NCI-H2081 (cell line): ENCODE data around the gene CAMSAP1.

Experiments used
- DNase-seq, 2 experiments: peaks; one replicate each; lab custom pipeline; 2025; lab: John Stamatoyannopoulos, UW

The CAMSAP1 gene

GRCh38 chr9:135880438-135880837, 26.9 kb downstream of the CAMSAP1 start:
- no peak for DNase-seq

DNA sequence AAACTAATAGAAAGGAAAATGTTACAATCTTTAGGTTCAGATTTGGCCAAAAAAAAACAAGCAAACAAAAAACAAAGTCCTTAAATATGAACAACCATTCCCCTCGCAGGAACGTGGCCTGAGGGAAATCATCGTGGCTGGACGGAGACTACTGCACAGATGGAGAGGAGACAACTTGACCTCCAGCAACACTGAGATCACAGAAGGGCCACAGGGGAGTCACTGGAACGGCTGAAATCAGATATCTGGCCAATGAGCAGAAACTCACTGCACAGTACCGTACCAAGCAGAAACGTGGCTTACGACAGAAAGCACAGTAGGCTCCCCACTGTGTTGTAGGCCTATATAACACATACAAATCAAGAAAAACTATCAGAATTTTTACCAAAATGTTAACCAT, 27.7 kb downstream of the CAMSAP1 start:
- no peak for DNase-seq

DNA sequence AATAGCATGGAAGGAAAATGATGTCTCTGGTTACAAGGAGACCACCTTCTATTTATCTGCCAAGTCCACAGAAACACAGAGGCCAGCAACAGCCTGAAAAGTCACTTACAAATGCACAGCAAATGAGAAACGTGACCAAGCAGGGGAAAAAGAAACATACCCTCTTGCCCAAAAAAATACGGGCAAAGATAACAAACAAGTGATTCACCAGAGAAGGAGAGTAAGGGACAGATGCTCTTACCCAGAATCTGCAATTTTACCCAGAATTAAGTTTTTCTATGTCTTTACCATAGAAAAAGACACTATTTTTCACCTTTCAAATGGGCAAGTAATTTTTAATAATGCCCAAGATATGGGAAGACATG, 28.1 kb downstream of the CAMSAP1 start:
- DNase-seq: no peak

DNA sequence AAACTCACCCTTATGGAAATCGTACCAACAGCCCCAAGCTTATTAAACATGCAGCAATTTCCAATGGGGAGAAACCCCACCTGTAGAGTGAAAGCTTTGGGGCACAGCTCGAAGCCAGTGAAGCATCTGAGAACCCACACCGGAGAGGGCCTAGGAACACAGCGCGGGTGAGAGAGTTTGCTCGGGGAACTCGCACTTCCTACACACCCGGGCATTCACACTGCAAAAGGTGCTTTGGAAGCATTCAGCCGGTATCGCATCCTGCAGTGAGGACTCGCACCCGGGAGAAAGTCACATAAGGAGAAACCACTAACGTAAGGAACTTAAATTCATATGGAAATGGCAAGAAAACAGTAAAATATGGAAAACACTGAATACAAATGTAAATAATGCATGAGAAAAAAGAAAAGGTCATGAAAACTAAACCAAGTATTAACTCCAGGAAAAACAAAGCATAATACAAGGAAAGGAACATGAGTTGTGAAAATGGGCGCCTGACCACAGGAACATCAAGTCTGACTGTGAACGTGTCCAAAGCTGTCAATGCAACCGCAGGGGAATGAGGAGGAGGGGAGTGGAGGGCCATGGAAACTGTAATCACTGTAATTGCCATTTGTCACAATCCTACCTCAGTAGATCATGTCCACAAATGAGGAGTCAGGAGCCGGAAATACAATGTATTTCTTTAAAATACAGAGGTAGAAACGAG, 28.7 kb downstream of the CAMSAP1 start:
- DNase-seq: no peak

DNA sequence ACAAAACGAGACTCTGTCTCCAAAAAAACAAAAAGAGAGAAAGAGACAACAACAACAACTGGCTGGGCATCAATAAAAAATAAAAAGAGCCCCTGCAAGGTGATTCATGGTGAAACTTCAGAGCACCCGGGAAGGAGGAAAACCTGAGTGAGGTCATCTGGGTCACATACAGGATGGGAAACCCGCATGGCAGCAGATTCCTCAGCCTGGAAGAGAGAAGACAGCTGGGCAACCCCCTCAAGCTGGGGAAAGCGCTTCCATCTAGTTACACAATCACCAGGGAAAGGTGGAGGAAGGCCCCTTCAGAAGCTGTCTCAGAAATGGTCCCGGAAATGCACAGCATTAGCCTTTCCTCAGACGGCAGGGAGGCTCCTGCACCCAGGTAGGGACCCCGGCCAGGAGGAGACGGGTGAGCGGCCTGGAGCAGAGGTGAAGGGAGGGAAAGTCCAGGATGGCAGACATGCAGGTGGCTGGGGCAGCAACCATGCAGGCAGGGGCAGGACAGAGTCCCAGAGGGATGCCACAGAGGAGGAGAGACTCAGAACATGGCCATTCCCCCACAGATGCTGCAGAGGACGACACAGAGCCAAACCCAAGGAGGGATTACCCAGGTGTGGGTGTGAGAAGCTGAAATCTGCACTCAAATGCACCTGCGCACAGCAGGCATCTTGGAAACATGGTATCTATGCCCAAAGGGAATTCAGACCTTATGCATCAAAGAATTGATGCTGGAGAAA, 29.4 kb downstream of the CAMSAP1 start:
- DNase-seq: no peak

- no peak for DNase-seq
These were observed 30.4 kb downstream of the CAMSAP1 start for GRCh38 chr9:135876936-135877335.

DNA sequence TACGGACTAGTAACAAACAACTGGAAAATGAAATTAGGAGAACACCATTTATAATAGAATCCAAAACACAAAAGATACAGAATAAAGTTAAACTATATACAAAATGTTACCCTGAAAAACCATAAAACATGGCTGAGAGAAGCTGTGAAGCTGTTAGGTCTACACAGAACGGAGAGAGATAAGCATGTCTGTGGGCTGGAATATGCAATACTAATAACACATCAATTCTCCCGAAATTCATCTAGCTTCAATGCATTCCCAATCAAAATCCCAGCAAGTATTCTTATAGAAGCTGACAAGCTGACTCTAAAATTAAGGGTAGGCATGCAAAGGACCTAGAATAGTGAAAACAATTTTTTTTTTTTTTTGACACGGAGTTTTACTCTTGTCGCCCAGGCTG, 32.5 kb downstream of the CAMSAP1 start:
- DNase-seq: no peak

- no peak for DNase-seq
These were observed 37.4 kb downstream of the CAMSAP1 start for GRCh38 chr9:135869909-135870308.

GRCh38 chr9:135865531-135865930, 41.8 kb downstream of the CAMSAP1 start:
- no peak for DNase-seq

- DNase-seq: peak; percentile 15 to 46
These were observed 42.8 kb downstream of the CAMSAP1 start for GRCh38 chr9:135864447-135865049.

- no peak for DNase-seq
These were observed 44.5 kb downstream of the CAMSAP1 start for GRCh38 chr9:135862809-135863208.

DNA sequence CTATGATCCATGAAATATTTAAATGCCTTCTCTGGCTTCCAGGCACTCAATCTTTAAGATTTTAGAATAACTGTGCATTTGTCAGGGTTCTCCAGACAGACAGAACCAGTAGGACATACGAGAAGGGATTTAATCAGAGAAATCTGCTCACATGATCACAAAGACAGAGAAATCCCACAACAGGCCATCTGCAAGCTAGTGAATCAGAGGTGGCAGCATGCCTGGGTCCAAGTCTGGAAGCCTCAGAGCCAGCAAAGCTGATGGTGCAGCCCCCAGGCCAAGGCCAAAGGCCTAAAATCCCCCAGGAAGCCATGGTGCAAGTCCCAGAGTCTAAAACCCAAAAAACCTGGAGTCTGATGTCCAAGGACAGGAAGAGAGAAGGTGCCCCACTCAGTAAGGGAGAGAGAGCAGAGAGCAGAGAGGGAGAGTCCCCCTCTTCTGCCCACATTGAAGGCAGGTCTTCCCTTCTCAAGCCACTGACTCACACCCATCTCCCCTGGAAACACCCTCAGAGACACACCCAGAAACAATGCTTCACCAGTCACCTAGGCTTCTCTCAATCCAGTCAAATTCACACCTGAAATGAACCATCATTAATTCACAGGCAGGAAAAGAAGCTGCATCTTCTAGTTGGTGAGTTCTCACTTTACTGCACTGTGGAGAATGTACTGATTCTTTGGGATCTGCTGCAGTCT, 48.7 kb downstream of the CAMSAP1 start:
- DNase-seq: no peak

DNA sequence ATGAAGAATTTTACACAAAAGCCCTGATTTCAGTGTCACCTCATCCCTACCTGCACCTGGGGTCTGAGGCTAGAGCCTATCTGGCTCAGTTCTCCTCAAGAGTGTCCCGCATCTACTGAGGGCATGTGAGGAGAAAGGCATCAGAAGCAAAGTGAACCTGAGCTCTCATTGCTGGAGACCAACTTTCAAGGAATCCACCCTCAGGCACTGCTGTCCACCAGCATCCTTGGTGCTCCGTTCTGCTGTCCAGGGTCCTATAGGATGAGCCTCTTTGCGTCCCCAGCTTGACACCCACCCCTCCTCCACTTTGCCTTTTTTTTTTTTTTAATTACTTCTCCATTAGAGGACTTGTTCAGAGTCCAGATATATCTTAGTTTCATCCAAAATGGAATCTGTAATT, 49.5 kb downstream of the CAMSAP1 start:
- no peak for DNase-seq

- no peak for DNase-seq
These were observed 50.0 kb downstream of the CAMSAP1 start for GRCh38 chr9:135857371-135857786.

DNA sequence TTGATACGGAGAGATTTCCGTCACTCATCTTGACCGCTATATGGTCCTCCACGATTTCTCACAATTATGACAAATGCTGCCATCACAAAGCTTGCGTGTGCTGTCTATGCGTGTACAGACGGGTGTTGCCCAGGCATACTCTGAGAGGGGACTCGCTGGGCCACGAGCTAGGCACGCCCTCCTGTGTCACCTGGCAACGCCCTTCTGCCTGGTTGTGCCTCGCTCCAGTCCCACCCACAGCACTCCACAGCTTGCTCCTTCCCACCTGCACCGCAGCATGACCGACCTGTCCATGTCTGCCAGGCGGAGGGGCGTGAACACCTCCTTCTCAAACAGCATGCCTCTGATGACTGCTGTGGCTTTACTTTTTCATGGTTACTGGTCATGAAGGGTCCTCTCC, 55.6 kb downstream of the CAMSAP1 start:
- DNase-seq: no peak

GRCh38 chr9:135850737-135851136, 56.6 kb downstream of the CAMSAP1 start:
- DNase-seq: no peak

GRCh38 chr9:135849181-135849580, 58.2 kb downstream of the CAMSAP1 start:
- DNase-seq: no peak

- DNase-seq: no peak
These were observed 58.9 kb downstream of the CAMSAP1 start for GRCh38 chr9:135848341-135849047.

- no peak for DNase-seq
These were observed 59.5 kb downstream of the CAMSAP1 start for GRCh38 chr9:135847833-135848232.

GRCh38 chr9:135840539-135840938, 66.8 kb downstream of the CAMSAP1 start:
- DNase-seq: no peak

GRCh38 chr9:135840107-135840506, 67.2 kb downstream of the CAMSAP1 start:
- no peak for DNase-seq

DNA sequence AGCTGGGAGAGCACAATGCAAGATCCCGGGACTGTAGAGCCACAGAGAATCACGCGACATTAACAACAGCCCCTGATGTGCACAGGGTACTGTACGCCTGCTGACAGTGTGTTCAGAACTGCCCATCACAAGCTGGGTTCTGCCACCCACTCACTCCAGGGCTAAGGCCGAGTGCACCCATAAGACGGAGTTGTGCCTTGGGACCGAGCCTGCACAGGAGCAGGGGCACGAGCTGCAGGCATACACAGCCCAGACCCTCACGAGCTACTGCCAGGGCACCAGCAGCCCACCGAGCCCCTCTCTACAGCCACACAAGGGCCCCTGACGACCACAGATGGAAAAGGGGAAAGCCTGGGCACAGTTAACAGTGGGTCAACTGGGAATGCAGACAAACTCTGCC, 67.8 kb downstream of the CAMSAP1 start:
- no peak for DNase-seq
